Mucosa of rectum (tissue), 2 donors: Measurements from ENCODE around the gene FAM90A26.
"Not testable (repeated sequence)": the region's sequence is repeated elsewhere in the genome, so short reads cannot be mapped to it uniquely, and the experiment has no call there.

Source experiments
- H3K27ac ChIP-seq, 2 donors: one replicate each; pipeline ENCODE4 v1.7.0; 2013; ENCODE audit warnings: inconsistent platforms in 2 of 2, low read depth in 2 of 2, low read length in 2 of 2
- H3K27me3 ChIP-seq, 2 donors: one replicate each; pipeline ENCODE4 v1.7.0; 2013; ENCODE audit warnings: low read length in 2 of 2; ENCODE audit not compliant: control insufficient read depth in 2 of 2, insufficient read depth in 2 of 2
- H3K36me3 ChIP-seq, 2 donors: one replicate each; pipeline ENCODE4 v1.7.0; 2013; ENCODE audit warnings: low read length in 2 of 2; ENCODE audit not compliant: control insufficient read depth in 2 of 2, insufficient read depth in 2 of 2
- H3K4me1 ChIP-seq, 2 donors: one replicate each; pipeline ENCODE4 v1.7.0; 2013; ENCODE audit warnings: low read length in 2 of 2, mild to moderate bottlenecking in 1 of 2; ENCODE audit not compliant: control insufficient read depth in 2 of 2, insufficient read depth in 2 of 2
- H3K4me3 ChIP-seq, 2 donors: one replicate each; pipeline ENCODE4 v1.7.0; 2013; ENCODE audit warnings: low read length in 2 of 2
- H3K9ac ChIP-seq, 2 donors: one replicate each; pipeline ENCODE4 v1.7.0; 2013; ENCODE audit warnings: low read length in 2 of 2, low read depth in 1 of 2, mild to moderate bottlenecking in 1 of 2
- H3K9me3 ChIP-seq, 2 donors: one replicate each; pipeline ENCODE4 v1.7.0; 2013; ENCODE audit warnings: low read length in 2 of 2; ENCODE audit not compliant: control insufficient read depth in 2 of 2
- donor health status: healthy.
- donor health status: Normal muscosa, but diverticular disease.

FAM90A26 gene

DNA sequence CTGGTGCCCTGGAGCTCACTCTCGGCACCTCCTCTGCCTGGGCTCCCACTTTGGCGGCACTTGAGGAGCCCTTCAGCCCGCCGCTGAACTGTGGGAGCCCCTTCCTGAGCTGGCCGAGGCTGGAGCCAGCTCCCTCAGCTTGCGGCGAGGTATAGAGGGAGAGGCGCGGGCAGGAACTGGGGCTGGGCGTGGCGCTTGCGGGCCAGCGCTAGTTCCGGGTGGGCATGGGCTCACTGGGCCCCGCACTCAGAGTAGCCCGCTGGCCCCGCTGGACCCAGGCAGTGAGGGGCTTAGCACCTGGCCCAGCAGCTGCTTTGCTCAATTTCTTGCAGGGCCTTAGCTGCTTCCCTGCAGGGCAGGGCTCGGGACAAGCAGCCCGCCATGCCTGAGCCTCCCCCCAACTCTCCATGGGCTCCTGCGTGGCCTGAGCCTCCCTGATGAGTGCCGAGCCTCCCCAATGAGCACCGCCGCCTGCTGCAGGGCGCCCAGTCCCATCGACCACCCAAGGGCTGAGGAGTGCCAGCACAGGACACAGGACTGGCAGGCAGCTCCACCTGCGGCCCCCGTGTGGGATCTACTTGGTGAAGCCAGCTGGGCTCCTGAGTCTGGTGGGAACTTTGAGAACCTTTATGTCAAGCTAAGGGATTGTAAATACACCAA is 26.7 kb upstream of the FAM90A26 start:
- Histone ChIP-seq H3K9ac (no peak overlapping the region), H3K9me3 (no peaks in the 10 kb centered on the region), H3K27me3 (no peaks in the 10 kb centered on the region), H3K4me1 (no peaks in the 10 kb centered on the region), H3K36me3 (no peaks in the 10 kb centered on the region), H3K4me3 (no peak overlapping the region), H3K27ac (no peak overlapping the region)

DNA sequence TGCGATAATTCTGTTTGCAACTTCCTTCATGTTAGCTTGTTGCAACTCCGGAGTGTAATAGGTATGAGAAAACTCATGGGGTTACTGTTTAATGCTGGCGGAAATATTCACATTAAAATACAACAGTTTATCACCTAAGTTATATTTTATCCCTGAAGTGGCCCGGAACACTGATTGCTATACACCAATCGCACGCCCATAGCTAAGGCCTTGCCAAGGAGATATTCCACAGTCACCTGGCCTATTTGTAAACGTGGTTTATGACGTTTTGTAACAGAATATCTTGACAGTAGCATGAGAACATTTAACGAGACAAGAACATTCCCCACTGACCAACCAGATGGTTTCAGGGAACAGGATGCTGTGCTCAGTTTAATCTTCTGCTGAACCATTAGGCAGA is 23.2 kb upstream of the FAM90A26 start:
- Histone ChIP-seq H3K4me1 (no peaks in the 10 kb centered on the region), H3K27me3 (no peaks in the 10 kb centered on the region), H3K9ac (no peak overlapping the region), H3K27ac (peak overlapping the region; percentile 42 to 52), H3K36me3 (no peaks in the 10 kb centered on the region), H3K9me3 (no peaks in the 10 kb centered on the region), H3K4me3 (no peak overlapping the region)

DNA sequence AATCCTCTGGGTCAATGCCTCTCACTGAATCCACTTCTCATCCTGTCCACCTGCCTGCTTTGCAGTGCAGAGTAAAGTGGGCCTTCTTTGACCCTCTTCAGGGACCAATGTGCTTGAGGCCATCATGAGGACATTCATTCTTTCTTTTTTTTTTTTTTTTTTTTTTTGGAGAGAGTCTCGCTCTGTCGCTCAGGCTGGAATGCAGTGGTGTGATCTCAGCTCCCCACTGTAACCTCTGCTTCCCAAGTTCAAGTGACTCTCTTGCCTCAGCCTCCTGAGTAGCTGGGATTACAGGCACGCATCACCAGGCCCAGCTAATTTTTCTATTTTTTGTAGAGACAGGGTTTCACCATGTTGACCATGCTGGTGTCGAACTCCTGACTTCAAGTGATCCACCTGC is 22.8 kb upstream of the FAM90A26 start:
- H3K27ac ChIP-seq = peak overlapping the region; percentile 42 to 52
- not testable (repeated sequence) for H3K9ac ChIP-seq, H3K9me3 ChIP-seq, H3K4me1 ChIP-seq, H3K27me3 ChIP-seq, H3K4me3 ChIP-seq, H3K36me3 ChIP-seq

DNA sequence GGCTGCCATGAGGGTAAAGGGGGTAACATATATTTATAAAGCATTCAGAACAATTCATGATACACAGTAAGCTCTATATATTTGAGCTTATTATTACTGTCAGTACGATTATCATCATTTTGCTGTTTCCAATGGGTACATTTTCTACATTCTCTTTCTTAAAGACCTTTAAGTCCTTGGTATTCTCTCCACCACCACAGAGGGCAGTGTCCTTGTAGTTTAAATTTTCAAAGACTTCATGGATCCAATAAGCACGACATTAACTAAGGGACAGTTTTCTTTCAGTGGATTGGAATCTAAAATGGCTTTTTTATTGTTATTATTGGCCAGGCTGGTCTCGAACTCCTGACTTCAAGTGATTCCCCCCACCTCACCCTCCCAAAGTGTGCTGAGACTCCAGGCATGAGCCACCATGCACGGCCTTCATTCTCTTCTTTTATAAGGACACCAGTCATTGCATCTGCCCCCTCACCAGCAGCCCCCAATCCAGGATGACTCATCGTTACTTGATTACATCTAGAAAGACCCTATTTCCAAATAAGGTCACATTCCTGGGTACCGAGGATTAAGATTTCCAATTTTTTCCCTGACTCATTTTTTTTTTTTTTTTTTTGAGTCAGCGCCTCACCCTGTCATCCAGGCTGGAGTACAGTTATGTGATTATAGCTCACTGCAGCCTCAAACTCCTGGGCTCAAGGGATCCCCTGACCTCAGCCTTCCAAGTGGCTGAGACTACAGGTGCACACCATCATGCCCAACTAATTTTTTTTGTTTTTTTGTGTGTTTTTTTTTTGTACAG is 21.4 kb upstream of the FAM90A26 start:
- H3K4me3 ChIP-seq, H3K27ac ChIP-seq, H3K9ac ChIP-seq, H3K36me3 ChIP-seq, H3K4me1 ChIP-seq, H3K27me3 ChIP-seq, H3K9me3 ChIP-seq: not testable (repeated sequence)

DNA sequence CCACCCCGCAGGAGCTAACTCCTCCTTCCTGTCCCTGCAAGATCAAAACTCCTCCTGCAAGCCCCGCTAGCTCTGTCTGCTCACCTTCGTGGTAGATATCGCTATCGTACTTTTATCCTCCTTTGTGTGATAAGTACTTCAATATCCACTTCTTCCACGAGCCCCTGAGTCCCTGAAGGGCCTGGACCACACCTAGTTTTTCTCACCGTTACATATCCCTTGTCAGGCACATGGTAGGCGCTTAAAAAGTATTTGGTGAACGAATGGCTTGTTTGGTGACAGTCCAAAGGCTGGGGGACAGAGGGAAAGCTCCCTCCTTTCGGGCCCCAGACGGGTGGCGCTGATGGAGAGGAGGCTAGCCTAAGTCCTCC is 18.4 kb upstream of the FAM90A26 start:
- not testable (repeated sequence) for H3K36me3 ChIP-seq, H3K9me3 ChIP-seq, H3K27me3 ChIP-seq, H3K4me1 ChIP-seq
- H3K27ac ChIP-seq = peak overlapping the region; percentile 90 to 93
- H3K4me3 ChIP-seq = peak overlapping the region; percentile 72 to 74
- H3K9ac ChIP-seq = peak overlapping the region; percentile 65 to 70

- peak overlapping the region; percentile 65 to 70 for H3K9ac ChIP-seq
- H3K4me3 ChIP-seq = peak overlapping the region; percentile 72 to 74
- H3K4me1 ChIP-seq, H3K9me3 ChIP-seq, H3K36me3 ChIP-seq, H3K27me3 ChIP-seq: not testable (repeated sequence)
- peak overlapping the region; percentile 90 to 93 for H3K27ac ChIP-seq
Measured at GRCh38 chr4:9152180-9153007, 17.8 kb upstream of the FAM90A26 start.

DNA sequence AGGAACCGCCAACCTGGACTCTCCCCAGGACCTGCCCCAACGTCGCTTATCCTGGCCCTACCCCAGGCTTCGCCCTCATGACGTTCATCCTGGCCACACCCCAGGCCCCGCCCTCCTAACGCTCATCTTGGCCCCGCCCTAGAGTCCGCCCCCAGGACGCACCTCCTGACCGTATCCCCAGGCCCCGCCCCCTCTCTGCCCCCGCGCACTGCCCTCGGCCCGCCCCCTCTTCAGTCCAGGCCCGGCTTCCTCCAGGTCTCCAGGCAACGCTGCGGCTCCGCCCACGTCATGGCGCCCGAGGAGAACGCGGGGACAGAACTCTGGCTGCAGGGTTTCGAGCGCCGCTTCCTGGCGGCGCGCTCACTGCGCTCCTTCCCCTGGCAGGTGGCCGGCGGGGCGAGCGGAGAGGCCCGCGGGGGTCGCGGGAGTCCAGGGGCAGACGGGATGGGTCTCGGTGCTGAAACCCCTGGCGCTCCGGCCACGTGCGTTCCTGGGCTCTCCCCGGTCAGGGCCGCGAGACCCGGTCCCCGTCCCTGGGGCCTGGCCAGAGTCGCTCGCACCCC is 17.1 kb upstream of the FAM90A26 start:
- H3K27me3 ChIP-seq, H3K36me3 ChIP-seq, H3K9me3 ChIP-seq, H3K4me1 ChIP-seq: not testable (repeated sequence)
- H3K9ac ChIP-seq = peak overlapping the region; percentile 32 to 72
- H3K4me3 ChIP-seq = peak overlapping the region; percentile 68 to 80
- peak overlapping the region; percentile 90 to 93 for H3K27ac ChIP-seq

DNA sequence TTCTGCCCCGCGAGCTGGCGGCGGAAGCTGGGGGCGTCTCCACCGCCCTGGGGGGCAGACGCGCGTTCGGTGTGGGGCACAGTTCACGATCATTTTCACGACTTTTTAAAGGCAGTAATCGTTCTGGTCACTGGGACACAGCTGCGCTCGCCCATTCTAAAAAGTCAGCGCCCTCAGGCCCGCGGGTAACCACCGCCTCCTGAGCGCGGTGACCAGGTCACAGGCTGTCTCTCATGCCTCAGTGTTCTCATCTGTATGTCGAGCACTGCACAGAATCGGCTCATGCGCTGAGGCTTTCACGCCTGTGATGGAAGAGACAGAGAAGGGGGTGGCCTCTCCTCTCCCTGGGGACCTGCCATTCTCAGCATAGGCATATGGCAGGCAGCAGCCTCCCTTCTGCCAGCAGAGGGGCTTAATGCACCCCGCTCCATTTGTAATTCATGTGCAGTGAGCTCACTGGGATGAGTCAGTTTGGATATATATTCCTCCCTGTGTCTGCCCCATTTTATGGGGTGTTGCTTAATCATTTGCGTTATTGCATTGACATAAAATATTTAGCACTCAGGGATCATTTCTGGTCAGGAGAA is 16.5 kb upstream of the FAM90A26 start:
- H3K4me3 ChIP-seq = peak overlapping the region; percentile 68 to 80
- peak overlapping the region; percentile 32 to 72 for H3K9ac ChIP-seq
- not testable (repeated sequence) for H3K9me3 ChIP-seq, H3K36me3 ChIP-seq, H3K4me1 ChIP-seq, H3K27me3 ChIP-seq
- peak overlapping the region; percentile 67 to 78 for H3K27ac ChIP-seq

DNA sequence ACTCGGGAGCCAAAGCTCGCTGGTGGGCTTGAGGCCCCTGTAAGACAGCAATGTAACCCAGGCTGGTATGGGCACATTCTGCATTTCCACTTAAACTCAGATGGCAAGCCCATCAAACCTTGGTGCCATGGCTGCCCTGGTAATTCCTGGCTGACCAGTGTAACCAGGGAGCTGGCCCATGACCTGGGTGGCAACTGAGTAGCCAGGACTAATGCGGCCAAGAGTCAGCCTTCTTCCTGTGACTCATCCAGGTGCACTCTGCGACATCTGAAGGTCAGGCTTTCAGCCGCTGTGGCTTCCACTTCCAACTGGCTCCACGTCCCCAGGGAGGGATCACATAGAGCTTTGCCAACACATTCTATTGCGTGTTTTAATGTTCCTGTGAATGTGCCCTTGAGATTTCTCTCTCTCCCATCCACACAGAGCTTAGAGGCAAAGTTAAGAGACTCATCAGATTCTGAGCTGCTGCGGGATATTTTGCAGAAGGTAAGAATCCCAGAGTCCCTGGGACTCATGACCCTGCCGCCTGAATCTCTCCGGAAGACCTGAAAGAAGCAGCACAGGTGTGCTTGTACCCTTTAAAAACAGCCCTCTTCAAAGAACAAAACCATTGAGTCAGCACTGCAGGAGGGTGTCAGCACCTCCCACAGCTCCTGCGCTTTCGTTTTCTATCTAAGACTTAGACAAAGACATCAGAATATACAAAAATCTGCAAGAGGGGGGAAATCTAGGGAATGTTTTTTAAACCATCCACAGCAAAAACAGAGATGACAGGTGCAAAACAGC is 14.9 kb upstream of the FAM90A26 start:
- not testable (repeated sequence) for H3K9ac ChIP-seq, H3K9me3 ChIP-seq, H3K36me3 ChIP-seq, H3K27ac ChIP-seq, H3K4me1 ChIP-seq, H3K4me3 ChIP-seq, H3K27me3 ChIP-seq
